DND-41 (cell line): ENCODE results near the gene RUNX2.

Source experiments
- ATAC-seq: fragments of 200-7000 bp; cut with Tn5 transposase; 3 replicates; pipeline ENCODE4 v1.9.1; 2021; ENCODE audit warnings: low read depth; ENCODE audit not compliant: insufficient read depth
- DNase-seq: peaks from one replicate; pipeline ENCODE4 v3.0.0-alpha.2; 2020
- H2AFZ ChIP-seq: 2 replicates; pipeline ENCODE4 v1.6.0; 2012; ENCODE audit warnings: low read depth, low read length
- H3K27ac ChIP-seq: 2 replicates; pipeline ENCODE4 v1.5.1; 2012; ENCODE audit warnings: low read length, inconsistent platforms
- H3K27me3 ChIP-seq: fragments of 200-600 bp; sonication (generic); 2 replicates; pipeline ENCODE4 v1.6.0; 2012; ENCODE audit warnings: low read length, mild to moderate bottlenecking, inconsistent platforms; ENCODE audit not compliant: insufficient read depth, poor library complexity
- H3K36me3 ChIP-seq: 2 replicates; pipeline ENCODE4 v1.5.1; 2012; ENCODE audit warnings: low read length, inconsistent platforms; ENCODE audit not compliant: insufficient read depth
- H3K4me1 ChIP-seq: 2 replicates; pipeline ENCODE4 v1.5.1; 2012; ENCODE audit warnings: mild to moderate bottlenecking, low read length; ENCODE audit not compliant: insufficient read depth
- H3K4me2 ChIP-seq: 2 replicates; pipeline ENCODE4 v1.6.0; 2012; ENCODE audit warnings: mild to moderate bottlenecking, moderate library complexity, low read length, inconsistent platforms; ENCODE audit not compliant: insufficient read depth
- H3K4me3 ChIP-seq, 2 experiments: fragments of 200-600 bp in 1 of 2; shearing (Covaris generic) in 1 of 2; 2 replicates each; pipeline ENCODE4 v1.5.1; 2012 to 2016; ENCODE audit warnings: inconsistent platforms in 2 of 2, low read length in 2 of 2, mild to moderate bottlenecking in 2 of 2, low read depth in 1 of 2, moderate library complexity in 1 of 2
- H3K79me2 ChIP-seq: 2 replicates; pipeline ENCODE4 v1.6.0; 2012; ENCODE audit warnings: low read length, inconsistent platforms; ENCODE audit not compliant: insufficient read depth
- H3K9ac ChIP-seq: 2 replicates; pipeline ENCODE4 v1.6.0; 2012; ENCODE audit warnings: low read depth, mild to moderate bottlenecking, inconsistent platforms, low read length, moderate library complexity
- H3K9me3 ChIP-seq: 2 replicates; pipeline ENCODE4 v1.5.1; 2012; ENCODE audit warnings: low read length, moderate library complexity, mild to moderate bottlenecking, inconsistent platforms; ENCODE audit not compliant: insufficient read depth, severe bottlenecking
- H4K20me1 ChIP-seq: 2 replicates; pipeline ENCODE4 v1.6.0; 2012; ENCODE audit warnings: low read length; ENCODE audit not compliant: insufficient read depth
- EZH2 ChIP-seq: IDR thresholded peaks from 3 replicates; pipeline ENCODE4 v1.6.1; 2012; ENCODE audit warnings: borderline replicate concordance, low read depth, mild to moderate bottlenecking, moderate library complexity, low read length, inconsistent platforms; ENCODE audit not compliant: severe bottlenecking
- TF ChIP-seq, protein P1 (sequence below): IDR thresholded peaks from 2 replicates; pipeline ENCODE4 v1.5.1; 2012; ENCODE audit warnings: borderline replicate concordance, low read length, moderate library complexity, mild to moderate bottlenecking; ENCODE audit not compliant: poor library complexity, severe bottlenecking; ENCODE audit errors: extremely low read depth

Gene RUNX2

DNA sequence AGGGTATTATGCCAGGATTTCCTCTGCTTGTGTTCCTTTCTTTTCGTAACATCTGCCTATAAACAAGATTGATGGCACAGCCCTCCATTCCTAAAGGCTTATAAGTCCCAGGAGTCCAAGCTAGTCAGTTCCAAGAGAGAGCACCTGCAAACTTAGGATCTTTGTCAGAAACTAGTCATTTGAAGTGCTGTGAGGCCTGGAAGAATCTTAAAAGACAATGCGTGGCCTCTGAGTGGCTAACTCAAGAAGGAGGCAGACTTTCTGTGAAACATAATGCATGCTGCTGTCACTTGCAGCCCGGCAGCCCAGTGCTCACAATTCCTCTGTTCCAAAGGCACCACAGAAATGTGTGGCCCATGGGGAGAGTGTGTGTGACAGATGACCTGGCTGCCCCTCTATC, 184.6 kb downstream of the RUNX2 start:
- ATAC-seq (no peak), DNase-seq (no peak)
- Histone ChIP-seq H4K20me1 (no peaks in the 10 kb centered on the region), H3K4me3 (no peak overlapping the region), H3K9ac (no peak overlapping the region), H3K36me3 (peaks cover 32% of the 10 kb centered on the region), H2AFZ (no peak overlapping the region), H3K27ac (no peak overlapping the region), H3K27me3 (no peaks in the 10 kb centered on the region), H3K9me3 (no peaks in the 10 kb centered on the region), H3K79me2 (no peaks in the 10 kb centered on the region), H3K4me2 (no peak overlapping the region), H3K4me1 (no peaks in the 10 kb centered on the region)
- TF ChIP-seq, protein P1, sequence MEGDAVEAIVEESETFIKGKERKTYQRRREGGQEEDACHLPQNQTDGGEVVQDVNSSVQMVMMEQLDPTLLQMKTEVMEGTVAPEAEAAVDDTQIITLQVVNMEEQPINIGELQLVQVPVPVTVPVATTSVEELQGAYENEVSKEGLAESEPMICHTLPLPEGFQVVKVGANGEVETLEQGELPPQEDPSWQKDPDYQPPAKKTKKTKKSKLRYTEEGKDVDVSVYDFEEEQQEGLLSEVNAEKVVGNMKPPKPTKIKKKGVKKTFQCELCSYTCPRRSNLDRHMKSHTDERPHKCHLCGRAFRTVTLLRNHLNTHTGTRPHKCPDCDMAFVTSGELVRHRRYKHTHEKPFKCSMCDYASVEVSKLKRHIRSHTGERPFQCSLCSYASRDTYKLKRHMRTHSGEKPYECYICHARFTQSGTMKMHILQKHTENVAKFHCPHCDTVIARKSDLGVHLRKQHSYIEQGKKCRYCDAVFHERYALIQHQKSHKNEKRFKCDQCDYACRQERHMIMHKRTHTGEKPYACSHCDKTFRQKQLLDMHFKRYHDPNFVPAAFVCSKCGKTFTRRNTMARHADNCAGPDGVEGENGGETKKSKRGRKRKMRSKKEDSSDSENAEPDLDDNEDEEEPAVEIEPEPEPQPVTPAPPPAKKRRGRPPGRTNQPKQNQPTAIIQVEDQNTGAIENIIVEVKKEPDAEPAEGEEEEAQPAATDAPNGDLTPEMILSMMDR: no peak
- no peak for TF ChIP-seq EZH2

DNA sequence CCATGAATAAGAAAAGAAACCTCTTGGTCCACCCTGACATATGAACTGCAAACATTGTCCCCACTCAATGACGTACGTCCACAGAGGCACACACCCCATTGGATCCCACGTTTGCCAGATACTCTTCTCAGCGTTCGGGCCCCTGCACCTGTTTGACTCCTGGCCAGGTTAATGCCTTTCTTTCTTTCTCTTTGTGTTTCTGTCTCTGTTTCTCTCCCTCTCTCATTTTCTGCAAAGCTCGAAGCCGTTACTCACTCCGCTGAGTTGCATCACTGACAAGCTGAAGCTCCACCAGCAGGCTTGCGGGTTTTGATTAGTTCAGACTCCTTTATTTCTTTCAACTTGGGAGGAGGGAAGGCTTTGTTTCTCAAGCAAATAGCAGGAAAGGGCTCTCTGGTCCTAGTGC, 185.1 kb downstream of the RUNX2 start:
- TF ChIP-seq, protein P1: no peak
- no peak for TF ChIP-seq EZH2

DNA sequence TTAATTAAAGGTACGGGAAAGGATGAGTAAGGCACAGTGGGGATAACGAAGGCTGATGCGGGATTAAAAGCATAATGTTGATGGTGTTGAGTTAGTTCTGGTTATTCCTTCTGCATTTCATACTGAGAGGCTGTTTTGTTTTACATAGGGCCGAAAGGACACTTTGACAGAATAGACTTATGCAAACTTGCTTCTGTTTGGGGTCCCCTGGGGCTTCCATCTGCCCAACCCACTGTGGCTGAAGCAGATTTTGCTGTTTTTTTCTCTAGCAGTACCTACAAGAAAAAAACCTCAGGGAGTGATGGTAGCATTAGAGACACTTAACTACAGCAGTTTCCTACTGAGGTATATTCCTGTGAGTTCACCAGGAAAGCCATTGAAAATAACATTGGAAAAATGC, 185.7 kb downstream of the RUNX2 start:
- no peak for ATAC-seq
- Histone ChIP-seq H3K4me2 (no peak overlapping the region), H3K27ac (no peak overlapping the region), H2AFZ (no peak overlapping the region), H3K4me1 (no peaks in the 10 kb centered on the region), H3K27me3 (no peaks in the 10 kb centered on the region), H3K79me2 (no peaks in the 10 kb centered on the region), H3K36me3 (peaks cover 32% of the 10 kb centered on the region), H3K4me3 (no peak overlapping the region), H3K9ac (no peak overlapping the region), H3K9me3 (no peaks in the 10 kb centered on the region), H4K20me1 (no peaks in the 10 kb centered on the region)
- DNase-seq: no peak
- TF ChIP-seq, protein P1: no peak
- no peak for TF ChIP-seq EZH2

More for the DNA sequence above, 185.1 kb downstream of the RUNX2 start:
- no peaks in the 10 kb centered on the region for H3K9me3 ChIP-seq
- no peaks in the 10 kb centered on the region for H3K27me3 ChIP-seq
- no peak overlapping the region for H3K9ac ChIP-seq
- H3K4me3 ChIP-seq: no peak overlapping the region
- H3K79me2 ChIP-seq: no peaks in the 10 kb centered on the region
- ATAC-seq: no peak
- H4K20me1 ChIP-seq: no peaks in the 10 kb centered on the region
- H3K36me3 ChIP-seq: peaks cover 32% of the 10 kb centered on the region
- H2AFZ ChIP-seq: no peak overlapping the region
- H3K4me2 ChIP-seq: no peak overlapping the region
- H3K27ac ChIP-seq: no peak overlapping the region
- H3K4me1 ChIP-seq: no peaks in the 10 kb centered on the region
- DNase-seq: no peak

DNA sequence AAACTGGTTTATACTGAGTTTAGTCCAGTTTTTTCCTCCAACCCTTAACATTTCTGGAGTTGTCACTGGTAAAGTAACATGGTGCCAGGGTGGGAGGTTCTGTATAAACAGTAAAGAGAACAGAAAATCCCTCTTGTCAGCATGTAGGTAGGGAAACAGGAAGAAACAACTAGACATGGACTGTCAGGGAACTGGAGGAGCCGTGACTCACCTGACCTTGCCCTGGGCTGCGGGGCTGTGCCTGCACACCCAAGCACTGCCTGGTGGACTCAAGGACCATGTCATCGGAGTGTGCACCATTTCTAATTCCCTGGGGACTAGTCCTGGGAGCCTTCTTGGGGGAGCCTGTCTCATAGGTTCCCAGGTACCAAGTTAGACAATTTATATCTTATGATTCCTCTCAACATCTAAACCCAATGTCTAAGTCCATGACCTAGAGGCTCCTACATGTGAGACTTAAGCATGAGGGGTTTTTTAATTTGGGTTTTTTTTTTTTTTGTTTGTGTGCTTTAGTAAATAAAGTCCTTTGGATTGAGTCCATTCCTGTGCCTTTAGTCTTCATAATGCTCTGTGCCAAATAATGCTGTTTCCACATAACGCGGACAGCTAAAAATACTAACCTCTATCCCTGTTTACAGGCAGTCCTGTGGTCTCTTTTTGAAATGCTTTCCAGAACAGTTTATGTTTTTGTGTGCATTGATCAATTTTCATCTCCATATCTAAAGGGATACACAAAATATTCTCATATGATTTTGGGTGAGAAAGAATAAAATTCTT, 186.5 kb downstream of the RUNX2 start:
- no peaks in the 10 kb centered on the region for H4K20me1 ChIP-seq
- no peaks in the 10 kb centered on the region for H3K9me3 ChIP-seq
- H3K27me3 ChIP-seq: no peaks in the 10 kb centered on the region
- no peaks in the 10 kb centered on the region for H3K79me2 ChIP-seq
- no peak overlapping the region for H3K9ac ChIP-seq
- H3K4me2 ChIP-seq: no peak overlapping the region
- ATAC-seq (no peak), DNase-seq (no peak)
- peaks cover 32% of the 10 kb centered on the region for H3K36me3 ChIP-seq
- no peak overlapping the region for H2AFZ ChIP-seq
- TF ChIP-seq, protein P1: no peak
- no peak for TF ChIP-seq EZH2
- H3K4me3 ChIP-seq: no peak overlapping the region
- H3K4me1 ChIP-seq: no peaks in the 10 kb centered on the region
- H3K27ac ChIP-seq: no peak overlapping the region
